GM21619 (cell line): ENCODE data around the gene PLPP1.
"Not testable (repeated sequence)": the region's sequence is repeated elsewhere in the genome, so short reads cannot be mapped to it uniquely, and the experiment has no call there.

Experiments used
- ATAC-seq: cut with Tn5 transposase; IDR thresholded peaks from one replicate; pipeline ENCODE4 v1.9.1; 2021; ENCODE audit not compliant: unreplicated experiment

PLPP1 gene

GRCh38 chr5:55547781-55548180 lies 13.0 kb upstream of the PLPP1 start:
- no peak for ATAC-seq

- ATAC-seq, result no peak
Observed at GRCh38 chr5:55546947-55547346, 12.2 kb upstream of the PLPP1 start.

GRCh38 chr5:55544341-55544740 lies 9.6 kb upstream of the PLPP1 start:
- no peak for ATAC-seq

- ATAC-seq, result no peak
Observed at GRCh38 chr5:55541056-55541635, 6.4 kb upstream of the PLPP1 start.

GRCh38 chr5:55540525-55540924 lies 5.8 kb upstream of the PLPP1 start:
- no peak for ATAC-seq

- ATAC-seq, result no peak
Observed at GRCh38 chr5:55540024-55540423, 5.3 kb upstream of the PLPP1 start.

- ATAC-seq, result peak; percentile 18
Observed at GRCh38 chr5:55538661-55539060, 3.9 kb upstream of the PLPP1 start.

- not testable (repeated sequence) for ATAC-seq
Observed at GRCh38 chr5:55537315-55537714, 2.6 kb upstream of the PLPP1 start.

- ATAC-seq, result peak; percentile 6
Observed at GRCh38 chr5:55535199-55535905, 588 bp upstream of the PLPP1 start.

- peak; percentile 44 for ATAC-seq
Observed at GRCh38 chr5:55533521-55534435, 986 bp downstream of the PLPP1 start.

- no peak for ATAC-seq
Observed at GRCh38 chr5:55530669-55531068, 4.1 kb downstream of the PLPP1 start.

- no peak for ATAC-seq
Observed at GRCh38 chr5:55524816-55525215, 9.9 kb downstream of the PLPP1 start.

GRCh38 chr5:55523293-55523692 lies 11.5 kb downstream of the PLPP1 start:
- ATAC-seq, result no peak

GRCh38 chr5:55521881-55522280 lies 12.9 kb downstream of the PLPP1 start:
- no peak for ATAC-seq

GRCh38 chr5:55520117-55520839 lies 14.5 kb downstream of the PLPP1 start:
- ATAC-seq, result no peak

GRCh38 chr5:55518831-55519390 lies 15.9 kb downstream of the PLPP1 start:
- ATAC-seq, result no peak

GRCh38 chr5:55517804-55518203 lies 17.0 kb downstream of the PLPP1 start:
- ATAC-seq, result no peak

GRCh38 chr5:55511010-55511409 lies 23.8 kb downstream of the PLPP1 start:
- no peak for ATAC-seq

- ATAC-seq, result no peak
Observed at GRCh38 chr5:55510523-55510880, 24.3 kb downstream of the PLPP1 start.

- no peak for ATAC-seq
Observed at GRCh38 chr5:55509796-55510522, 24.8 kb downstream of the PLPP1 start.
